VCaP (cell line): ENCODE results near the gene PDE4D.

Source experiments
- H3K27ac ChIP-seq: fragments of 450-650 bp; 2 replicates; pipeline ENCODE4 v1.5.1; 2017
- TF ChIP-seq, protein P1 (sequence below): fragments of 450-650 bp; conservative IDR thresholded peaks from 2 replicates; pipeline ENCODE4 v1.5.1; 2017; ENCODE audit warnings: mild to moderate bottlenecking, moderate library complexity

The PDE4D gene

DNA sequence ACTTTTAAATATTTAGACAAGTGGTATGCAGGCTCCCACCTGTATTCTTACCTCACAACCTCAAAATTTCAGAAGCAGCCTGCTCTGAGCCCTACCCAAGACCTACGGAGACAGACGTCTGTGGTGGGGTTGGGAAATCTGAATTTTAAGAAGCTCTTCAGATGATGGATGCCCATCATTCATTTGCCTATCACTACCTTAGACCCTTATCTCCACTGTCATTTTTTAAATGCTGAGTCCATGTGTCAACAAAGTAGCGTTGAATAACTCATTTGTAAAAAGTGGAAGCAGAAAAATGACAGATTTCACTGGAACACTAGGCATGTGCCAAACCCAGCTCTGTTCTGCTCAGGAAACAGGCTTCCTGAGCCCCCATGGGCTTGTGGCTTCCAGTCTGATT, 85.7 kb downstream of the PDE4D start:
- H3K27ac ChIP-seq: no peak overlapping the region

DNA sequence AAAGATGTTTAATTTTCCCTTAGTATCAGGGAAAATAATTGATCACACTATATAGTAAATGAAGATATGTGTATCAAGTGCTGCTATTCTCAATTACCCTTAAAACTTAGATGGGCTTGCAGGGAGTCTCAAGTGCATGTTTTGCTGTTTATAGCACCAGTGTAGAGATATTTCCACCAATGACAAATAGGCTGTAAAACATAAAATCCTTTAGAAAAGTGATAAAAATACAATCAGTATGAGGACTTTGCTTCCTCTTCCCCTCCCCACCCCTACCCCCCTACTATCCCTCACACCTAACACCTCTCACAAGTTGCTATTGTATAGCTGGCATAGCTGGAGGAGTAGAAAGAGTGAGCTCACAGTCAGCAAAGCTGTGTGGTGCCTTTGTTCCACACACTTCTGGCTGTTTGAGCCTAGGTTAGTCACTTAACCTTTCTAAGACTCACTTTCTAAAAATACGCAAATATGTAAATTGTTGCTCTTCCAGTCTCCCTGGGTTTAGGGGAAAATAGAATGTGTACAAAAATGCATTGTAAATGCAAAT, 93.1 kb downstream of the PDE4D start:
- peak overlapping the region; percentile 96 for H3K27ac ChIP-seq
- TF ChIP-seq, protein P1, sequence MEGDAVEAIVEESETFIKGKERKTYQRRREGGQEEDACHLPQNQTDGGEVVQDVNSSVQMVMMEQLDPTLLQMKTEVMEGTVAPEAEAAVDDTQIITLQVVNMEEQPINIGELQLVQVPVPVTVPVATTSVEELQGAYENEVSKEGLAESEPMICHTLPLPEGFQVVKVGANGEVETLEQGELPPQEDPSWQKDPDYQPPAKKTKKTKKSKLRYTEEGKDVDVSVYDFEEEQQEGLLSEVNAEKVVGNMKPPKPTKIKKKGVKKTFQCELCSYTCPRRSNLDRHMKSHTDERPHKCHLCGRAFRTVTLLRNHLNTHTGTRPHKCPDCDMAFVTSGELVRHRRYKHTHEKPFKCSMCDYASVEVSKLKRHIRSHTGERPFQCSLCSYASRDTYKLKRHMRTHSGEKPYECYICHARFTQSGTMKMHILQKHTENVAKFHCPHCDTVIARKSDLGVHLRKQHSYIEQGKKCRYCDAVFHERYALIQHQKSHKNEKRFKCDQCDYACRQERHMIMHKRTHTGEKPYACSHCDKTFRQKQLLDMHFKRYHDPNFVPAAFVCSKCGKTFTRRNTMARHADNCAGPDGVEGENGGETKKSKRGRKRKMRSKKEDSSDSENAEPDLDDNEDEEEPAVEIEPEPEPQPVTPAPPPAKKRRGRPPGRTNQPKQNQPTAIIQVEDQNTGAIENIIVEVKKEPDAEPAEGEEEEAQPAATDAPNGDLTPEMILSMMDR: peak; percentile 57

More for the DNA sequence above, 85.7 kb downstream of the PDE4D start:
- TF ChIP-seq, protein P1: no peak

DNA sequence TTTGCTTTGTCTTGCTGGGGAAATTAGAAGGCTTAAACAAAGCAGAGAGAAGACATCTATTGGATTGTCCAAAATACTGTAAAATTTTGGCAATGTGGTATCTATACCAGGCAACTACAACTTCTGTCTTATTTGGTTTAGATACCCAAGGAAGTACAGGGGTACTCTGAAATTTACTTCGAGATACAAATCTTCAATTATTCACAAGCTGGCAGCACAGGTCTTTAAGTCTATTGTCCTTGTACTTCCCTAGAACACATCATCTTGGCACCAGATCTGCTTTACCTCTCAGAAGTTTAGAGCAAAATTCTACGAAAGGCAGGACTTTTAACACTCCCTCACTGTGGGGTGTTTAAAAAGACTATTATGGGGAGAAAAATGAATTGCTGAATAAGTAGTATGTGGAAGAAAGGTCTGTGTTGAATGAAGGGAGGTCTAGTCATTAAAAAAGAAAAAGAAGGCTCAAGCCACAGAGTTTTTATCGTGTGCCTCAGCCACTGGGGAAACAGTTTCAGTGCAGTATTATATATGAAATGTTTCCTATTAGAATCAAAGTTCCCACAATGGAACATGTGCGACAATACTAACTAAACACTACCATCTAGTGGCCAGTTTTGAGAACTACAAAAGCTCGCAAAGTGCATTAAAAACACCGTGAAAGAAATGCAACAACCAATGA, 93.7 kb downstream of the PDE4D start:
- H3K27ac ChIP-seq: peak overlapping the region; percentile 96
- TF ChIP-seq, protein P1: peak; percentile 86

DNA sequence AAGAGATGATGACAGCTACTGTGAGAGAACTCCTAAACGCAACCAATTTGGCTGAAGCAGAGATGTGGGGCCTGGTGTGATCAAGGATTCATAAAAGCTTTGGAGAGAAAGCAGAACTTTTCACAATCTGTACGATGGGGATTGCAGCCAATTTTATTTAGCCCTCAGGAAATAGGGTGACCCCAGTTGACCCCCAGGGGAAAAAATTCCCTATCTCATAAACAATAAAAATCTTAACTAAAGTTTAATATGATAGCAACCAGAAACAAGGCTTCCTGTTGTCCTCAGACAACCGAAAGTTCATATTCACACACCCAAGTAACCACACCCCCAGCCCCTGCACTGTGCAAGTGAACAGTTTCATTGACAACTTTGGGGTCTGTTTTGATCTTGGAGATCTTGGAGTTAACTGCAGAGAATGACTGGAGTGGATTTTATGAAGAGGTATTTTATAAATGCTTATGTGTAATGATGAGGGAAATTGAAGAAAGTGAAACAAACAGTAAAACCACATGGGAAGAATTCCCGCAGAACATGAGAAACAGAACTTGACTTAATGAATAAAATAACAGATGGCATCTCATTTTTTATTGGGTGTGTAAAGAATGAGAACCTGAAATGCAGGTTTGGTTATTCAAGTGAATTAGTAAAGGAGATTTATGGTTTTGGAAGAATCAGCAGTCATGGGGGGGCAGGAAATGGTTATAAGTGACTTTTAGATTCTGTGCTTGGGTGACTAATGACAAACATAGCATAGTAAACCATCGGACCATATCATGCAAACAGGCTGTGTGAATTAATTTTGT, 94.5 kb downstream of the PDE4D start:
- peak overlapping the region; percentile 96 for H3K27ac ChIP-seq
- TF ChIP-seq, protein P1: no peak

DNA sequence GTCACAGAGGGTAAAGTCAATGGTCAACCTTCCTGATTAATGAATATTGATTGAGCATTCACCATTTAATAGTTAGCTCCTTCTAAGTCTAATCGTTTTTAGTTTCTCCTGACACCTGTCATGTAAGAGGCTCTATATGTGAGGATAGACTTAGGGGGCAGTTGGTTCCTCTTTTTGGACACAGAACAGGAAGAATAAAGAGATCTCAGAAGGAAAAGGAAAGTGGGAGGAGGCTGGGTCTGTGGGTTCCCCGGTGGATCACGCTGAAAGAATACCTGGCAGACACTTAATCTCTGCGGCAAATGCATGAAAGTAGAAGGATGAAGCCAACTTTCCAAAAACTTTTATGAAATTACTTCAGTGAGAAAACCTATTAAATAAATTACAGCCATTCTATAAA, 98.4 kb downstream of the PDE4D start:
- no peak overlapping the region; the same call in 1 of the 2 replicates for H3K27ac ChIP-seq
- TF ChIP-seq, protein P1: no peak

DNA sequence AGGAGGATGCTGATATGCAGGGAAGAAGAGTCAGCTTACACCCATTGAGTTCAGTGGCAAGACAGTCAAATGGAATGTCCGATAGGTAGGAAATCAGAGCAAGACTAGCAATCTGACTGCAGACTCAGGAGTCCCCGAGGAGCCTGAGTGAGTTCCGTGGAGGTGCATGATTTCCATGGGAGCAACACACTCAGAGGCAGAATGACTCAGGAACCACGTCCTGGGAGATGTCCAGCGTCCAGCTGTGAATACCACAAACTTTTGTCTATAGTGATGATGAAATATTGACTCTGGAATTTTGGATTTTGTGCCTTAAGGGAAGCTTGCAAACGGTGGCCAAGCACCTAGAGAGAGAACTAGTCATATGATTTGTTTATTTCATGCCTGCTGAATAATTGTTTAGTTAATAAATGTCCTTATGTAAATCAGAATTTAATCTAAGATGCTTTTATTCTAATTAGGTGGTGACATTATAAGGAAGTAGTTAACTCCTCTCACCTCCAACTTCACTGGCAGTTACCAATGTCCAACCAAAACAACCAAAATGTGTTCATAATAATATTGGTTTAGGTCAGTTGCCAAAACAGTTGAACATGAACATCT, 100.4 kb downstream of the PDE4D start:
- TF ChIP-seq, protein P1: no peak
- no peak overlapping the region for H3K27ac ChIP-seq

DNA sequence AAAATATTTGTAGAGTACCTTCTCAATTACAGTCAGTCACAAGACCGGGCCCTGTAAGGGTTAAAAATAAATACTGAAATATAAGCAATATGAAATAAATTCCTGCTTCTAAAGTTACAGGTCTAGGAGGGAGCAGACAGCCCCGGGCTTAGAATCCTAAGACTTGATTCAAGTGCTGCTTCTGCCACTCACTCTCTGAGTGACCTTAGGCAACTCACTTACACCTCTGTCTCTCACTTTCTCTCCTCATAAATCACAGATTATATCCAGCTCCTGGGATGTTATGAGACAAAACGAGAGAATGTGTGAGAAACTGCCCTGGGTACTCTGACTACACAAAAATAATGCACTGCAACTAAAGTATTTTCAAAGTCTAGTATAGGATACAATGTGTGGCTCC, 101.9 kb downstream of the PDE4D start:
- peak overlapping the region; percentile 77 for H3K27ac ChIP-seq
- TF ChIP-seq, protein P1: no peak
